Stimulated activated CD4-positive, alpha-beta T cell treated with anti-CD3 and anti-CD28 coated beads, TNF-alpha, amount 100 ng/mL, for 4 hours (primary cell): ENCODE results near the gene PPME1.

Experiments
- DNase-seq, 3 experiments: peaks; one replicate each; pipeline ENCODE4 v3.0.0-alpha.2; 2020; ENCODE audit warnings: low read depth in 3 of 3

Gene PPME1

DNA sequence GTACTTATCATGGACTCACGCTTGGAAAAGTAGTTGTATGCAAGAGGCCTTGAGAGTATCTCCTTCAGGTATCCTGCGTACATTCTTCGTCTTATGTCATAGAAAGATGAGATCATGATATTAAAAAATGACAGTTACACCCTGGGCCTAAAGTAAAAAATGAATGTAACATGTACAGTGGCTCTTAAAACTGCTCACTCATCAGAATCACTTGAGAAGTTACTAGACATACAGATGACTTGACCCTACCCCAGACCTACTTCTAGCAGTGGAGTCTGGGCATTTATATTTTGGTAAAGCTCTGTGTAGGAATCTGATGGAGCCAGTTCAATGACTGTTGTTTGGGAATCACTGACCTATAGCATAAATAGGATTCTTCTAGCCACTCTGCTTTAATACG is 54.5 kb downstream of the PPME1 start:
- no peak for DNase-seq

DNA sequence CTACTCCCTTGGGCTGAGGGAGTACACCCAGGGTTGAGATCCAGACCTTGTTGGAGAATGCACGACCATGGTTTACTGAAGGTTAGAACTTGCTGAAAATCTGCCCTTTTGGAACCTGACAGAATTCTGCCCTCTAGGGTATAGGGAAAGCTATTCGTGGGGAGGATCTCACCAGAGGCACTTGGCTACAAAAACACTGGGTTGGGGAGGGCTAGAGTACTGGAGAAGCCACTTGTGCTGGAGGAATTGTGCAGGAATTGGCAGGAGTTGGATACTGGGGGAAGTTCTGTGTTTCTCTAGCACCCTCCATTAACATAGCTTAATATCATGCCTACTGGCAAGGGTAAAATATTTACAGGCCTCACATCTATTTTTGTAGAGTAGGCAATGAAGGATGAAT is 55.8 kb downstream of the PPME1 start:
- DNase-seq = no peak

DNA sequence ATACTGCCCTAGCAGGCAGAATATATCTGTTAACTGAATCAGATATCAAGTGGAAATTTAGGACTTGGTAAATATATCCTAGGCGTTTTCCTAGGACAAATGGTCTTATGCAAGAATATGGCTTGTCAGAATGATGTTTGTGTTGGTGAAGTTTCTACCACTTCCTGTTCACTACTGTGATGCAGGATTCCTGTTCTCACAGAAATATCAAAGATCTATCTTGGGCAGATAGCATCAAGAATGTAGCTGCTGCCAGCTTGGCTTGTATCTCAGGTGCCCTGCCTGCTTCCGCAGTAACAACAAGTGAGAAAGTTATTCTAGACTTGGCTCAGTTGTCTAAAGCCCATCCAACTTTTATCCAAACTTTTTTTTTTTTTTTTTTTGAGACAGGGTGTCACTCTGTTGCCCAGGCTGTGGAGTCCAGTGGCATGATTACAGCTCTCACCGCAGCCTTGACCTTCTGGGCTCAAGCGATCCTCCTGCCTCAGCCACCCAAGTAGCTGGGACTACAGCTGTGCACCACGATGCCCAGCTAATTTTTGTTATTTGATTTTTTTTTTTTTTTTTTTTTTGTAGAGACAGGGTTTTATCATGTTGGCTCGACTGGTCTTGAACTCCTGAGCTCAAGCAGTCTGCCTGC is 61.3 kb downstream of the PPME1 start:
- no peak for DNase-seq

DNA sequence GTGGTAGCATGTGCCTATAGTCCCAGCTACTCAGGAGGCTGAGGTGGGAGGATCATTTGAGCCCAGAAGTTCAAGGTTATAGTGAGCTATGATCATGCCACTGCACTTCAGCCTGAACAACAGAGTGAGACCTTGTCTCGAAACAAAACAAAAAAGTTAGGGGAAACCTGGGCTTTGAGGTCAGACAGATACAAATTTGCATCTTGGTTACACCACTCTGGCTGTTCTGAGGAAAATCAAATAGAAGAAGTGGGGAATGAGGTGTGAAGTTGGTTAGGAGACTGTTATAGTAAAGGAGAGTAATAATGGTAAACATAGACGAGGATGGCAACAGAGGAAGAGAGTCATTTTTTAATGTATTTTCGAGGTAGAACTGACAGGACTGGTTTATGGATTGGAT is 62.6 kb downstream of the PPME1 start:
- DNase-seq = no peak

DNA sequence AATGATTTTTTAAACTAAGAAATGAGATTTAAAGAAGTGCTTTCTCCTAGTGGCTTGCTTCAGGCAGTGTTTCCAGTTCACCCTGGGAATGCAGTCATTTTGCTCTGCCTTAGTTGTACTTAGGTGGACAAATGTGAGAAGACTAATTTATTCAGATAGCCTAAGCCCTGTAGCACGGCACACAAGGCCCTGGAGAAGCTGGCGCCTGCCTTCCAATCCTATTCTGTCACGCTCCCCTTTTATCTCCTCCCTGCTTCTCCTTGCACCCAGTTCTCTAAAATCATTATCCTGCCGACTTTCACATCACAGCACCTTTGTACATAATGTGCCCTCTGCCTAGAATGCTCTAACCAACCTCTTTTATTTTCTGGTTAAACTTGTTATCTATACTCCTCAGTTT is 64.0 kb downstream of the PPME1 start:
- no peak for DNase-seq

DNA sequence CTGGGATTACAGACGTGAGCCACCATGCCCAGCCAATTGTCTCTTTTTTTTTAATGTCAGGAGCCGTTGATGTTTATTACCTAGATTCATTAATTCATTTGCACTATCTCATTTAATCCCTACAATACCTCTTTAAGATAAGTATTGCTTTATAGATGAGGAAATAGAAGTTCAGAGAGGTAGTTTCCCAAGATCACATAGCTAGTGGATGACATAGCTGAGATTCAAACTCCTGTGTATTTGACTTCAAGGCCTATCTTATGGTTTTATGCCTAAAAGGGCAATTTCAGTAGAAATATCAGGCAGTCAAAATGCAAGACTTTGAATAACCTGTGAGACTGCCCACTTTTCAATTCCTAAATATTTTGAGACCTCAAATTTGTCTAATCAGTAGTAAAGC is 66.5 kb downstream of the PPME1 start:
- DNase-seq = no peak

DNA sequence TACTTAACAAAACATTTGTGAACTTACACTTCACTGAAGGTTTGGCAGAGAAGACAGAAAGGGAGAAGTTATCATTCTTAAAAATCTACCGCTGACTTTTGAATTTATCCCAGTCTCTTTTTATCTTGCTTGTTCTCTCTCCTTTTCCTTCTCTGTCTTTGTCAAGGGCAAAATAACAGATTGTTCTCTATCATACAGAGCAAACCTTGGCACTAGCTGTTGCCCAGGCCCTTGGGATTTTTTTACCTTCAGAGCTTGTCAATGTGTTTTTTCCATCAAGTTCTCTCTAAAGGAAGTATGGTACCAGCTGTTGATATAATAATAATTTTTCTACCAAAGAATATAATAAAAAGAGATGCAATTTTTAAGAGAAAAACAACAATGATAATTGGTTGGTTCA is 67.2 kb downstream of the PPME1 start:
- no peak for DNase-seq

DNA sequence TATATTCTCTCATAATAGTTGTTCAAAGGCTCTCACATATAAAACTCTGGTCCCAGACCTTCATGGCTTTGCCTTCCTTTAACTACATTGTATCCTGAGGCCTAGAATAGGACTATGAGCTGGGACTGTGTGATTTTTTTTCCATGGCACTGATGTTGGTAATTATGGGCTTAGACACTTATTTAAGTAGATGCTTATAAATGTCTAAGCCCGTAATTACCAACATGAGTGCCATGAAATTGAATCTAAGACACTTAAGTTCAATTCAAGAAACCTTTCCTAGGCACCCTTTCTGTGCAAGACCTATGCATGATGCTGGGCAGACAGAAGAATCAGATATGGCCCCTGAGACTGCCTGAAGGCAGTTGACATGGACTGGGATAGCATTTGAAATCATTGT is 77.4 kb downstream of the PPME1 start:
- DNase-seq = no peak

DNA sequence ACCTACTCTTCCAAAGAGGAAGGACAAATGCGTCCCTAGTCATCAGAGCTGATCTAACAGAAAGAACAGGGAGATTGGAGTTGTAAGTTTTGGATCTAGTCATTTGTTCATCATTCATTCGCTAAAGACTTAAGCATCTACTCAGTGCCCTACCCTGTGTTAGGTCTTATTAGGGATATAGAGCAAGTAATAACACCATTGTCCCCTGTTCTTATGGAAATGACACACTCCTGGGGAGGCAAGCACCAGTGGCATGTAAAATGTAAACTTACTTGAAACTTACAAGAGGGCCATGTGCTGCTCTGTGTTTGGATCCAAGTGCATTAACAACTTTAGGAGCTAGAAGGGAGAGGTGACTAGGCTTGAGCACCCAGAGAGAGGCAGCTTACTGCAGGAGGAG is 78.4 kb downstream of the PPME1 start:
- no peak for DNase-seq

DNA sequence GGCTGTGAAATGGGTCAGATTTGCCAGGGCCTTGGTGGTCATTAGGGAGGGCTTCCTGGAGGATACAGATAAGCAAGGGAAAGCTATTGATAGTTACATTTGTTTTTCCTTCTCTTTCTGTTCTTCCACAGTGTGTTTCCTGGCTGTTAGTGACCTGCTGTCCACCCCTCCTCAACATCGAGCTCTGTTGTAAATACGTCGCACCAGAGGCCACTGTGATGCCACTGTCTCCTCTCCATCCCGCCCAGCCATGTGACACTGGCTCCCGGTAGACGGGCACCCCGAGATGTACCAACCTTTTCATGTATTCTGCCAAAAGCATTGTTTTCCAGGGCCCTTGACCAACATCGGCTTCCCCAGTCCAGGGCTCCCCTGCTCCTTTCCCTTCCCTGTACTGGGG is 82.3 kb downstream of the PPME1 start:
- no peak for DNase-seq

DNA sequence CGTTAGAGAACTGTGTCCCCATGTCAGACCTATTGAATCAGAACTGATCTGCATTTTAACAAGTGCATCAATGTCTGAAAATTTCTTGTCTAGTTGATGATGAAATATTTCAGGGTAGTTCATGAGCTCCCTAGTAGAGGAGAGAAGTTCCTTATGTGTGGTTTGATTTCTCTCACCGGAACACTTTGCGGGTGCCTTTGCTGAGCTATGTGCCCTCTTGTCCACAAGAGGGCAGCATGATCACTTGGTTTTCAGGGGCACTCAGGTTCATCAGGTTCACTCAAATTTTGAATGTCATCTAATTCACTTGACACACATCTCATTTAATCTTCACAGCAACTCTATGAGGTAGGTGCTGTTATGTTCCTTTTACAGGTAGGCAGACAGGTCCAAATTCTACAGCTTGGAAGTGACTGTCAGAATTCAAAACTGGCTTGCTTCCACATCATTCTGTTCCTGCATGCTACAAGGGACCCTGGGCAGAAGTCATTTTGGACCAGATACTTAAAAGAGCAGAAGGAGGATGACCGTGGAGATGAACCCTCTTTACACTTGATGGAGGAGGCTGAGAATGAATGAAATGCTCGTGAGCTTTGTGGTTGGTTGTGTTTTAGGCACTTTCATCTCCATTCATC is 84.8 kb downstream of the PPME1 start:
- DNase-seq = peak in 2 of 3 experiments; percentile 22 to 34

DNA sequence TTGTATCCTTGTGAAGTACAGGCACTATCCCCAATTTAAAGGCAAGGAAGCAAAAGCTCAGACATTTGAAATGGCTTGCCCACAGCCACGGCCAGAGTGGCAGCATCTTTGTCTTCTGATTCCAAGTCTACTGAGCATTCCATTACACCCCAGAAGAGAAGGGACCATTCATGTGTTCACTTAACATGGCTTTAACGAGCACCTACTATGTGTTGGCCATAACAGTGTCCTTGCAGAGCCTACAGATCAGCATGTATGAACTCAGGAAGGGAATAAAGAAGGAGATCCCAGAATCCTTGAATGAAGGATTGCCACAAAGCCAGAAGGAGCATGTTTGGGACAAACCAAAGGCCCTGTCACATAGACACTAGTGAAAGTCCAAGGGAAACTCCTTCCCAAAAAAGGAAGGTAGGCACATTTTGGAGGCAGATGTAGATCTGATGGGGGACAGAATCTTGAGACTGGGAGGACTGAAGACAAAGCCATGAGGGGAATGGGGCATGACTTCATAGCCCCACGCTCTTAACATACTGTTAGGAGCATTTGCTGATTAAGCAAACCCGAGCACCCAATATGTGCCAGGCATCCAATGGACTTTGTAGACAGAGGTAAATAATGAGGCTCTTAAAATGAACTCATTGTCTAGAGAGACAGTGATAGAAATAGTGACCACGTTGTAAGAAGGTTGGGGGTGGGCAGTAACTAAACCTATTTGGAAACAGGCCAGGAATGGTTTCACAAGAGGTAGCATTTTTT is 85.5 kb downstream of the PPME1 start:
- no peak for DNase-seq

DNA sequence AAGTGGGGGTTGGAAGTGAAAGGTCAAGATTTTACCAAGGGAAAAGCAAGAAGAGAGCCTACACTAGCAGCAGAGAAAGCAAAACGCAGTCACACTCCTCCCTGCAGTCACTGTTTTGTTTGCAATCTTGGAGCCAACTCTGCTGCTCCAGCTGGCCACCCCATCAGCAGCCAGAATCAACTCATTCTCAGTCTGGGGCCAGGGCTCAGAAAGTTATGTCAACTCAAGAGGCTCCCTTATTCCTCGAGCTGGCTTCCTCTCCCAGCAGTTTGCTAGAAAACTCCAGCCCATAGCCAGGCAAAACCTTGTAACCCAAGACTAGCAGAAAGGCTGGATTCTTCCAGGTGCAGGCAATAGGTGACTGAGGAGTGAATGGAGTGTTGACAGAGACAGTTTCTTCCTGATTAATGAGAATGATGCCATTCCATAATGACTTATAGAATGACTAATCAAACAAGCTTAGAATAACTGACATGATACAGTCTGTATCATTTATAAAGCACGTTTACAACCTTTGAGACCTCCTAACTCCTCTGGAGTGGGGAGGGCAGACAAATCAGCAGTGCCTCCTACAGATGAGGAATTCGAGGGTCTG is 87.0 kb downstream of the PPME1 start:
- no peak for DNase-seq

DNA sequence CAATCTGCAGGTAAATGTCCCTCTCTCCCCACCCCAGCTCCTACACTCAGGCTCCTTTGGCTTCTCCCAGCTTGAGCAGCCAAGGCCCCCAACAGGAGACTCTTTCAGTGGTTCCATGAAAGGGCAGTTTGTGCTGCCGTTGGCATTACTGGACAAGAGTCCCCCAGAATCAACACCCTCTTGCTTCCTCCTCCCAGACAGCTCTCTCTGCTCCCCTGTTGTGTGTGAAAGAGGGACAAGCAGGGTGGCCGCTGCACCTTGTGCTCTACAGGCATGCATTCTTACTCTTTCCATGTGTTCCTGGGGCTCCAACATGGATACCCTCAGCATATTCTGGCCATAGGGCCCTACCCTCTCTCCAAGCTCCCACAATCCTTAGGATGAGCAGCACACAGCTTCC is 91.6 kb downstream of the PPME1 start:
- DNase-seq = no peak

DNA sequence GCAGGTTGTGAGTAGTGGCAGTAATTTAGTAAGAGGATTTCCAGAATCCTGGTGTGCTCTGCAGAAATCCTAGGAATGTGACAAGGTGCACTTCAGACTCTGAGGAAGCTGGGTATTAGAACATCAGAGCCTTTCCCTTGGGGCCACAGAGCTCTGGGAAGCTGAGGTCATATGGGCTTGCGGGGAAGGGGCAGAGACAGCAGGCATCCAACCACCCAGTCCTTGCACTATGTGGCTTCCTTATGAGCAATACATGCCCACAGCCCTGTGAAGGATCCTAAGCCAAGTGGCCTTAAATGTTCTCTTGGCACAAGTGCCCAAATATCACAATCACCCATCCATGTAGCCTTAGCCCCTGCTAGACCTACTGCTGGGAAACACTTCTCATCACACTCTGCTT is 94.2 kb downstream of the PPME1 start:
- DNase-seq = no peak

DNA sequence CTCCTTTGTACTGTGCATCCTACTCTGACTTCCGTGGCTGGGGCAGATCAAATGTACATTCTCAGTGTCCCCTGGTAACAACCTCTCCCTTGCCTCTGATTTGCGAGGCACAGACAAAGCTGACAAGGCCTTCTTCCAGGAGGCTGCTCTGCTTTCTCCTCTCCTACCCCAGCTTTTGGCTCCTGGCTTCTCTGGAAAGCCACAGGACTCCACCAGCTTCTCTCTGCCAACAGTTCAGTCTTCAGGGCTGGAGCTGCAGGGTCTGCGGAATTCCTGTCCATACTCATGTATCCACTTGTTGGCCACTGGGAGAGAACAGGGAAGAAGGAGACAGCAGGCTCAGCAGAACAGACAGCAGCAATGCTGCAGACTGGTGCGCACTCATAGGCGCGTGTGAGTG is 95.9 kb downstream of the PPME1 start:
- no peak for DNase-seq

DNA sequence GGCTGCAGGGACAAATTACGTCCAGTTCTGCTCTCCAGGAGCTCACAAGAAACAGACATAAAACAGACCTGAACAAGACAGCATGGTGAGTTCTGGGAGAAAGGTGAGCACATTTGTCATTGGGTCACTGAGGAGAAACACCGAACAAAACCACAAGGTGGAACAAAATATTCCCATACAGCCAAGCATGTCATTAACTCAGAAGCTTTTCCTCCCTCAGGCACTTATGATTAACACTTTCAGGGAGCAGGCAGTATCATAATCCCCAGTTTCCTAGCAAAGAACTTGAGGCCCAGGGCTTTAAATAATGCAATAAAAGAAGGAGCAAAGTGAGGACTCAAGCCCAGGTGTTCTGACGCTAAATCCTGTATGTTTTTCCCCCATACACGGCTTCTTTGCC is 97.4 kb downstream of the PPME1 start:
- no peak for DNase-seq

DNA sequence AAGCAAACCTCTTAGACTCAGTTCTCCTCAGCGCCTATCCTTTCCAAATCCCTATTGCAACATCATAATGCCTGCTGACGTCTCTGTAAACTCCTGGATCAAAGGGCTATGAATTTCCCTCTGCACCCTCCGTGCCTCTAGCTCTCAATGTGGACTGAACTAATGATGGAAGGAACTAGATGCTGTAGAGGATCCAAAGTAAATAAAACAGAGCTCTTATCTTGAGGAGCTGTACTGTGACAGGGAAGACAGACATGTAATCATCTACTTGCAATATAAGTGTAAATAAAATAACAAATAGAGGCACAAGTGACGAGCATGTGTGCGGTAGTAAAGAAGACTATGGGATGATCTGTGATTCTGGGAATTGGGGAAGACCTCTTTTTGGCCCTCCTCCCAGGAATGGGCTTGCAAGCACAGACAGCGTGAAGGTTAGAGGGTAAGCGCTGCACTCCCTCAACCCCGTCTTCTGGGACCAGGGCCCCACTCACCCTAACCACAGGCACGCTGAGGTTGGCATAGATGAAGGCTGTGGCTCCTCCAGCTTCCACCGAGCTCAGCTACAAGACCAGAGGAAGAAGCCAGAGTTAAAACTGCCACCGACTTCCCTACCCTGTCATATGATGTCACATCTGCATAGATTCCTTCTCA is 98.2 kb downstream of the PPME1 start:
- no peak for DNase-seq

DNA sequence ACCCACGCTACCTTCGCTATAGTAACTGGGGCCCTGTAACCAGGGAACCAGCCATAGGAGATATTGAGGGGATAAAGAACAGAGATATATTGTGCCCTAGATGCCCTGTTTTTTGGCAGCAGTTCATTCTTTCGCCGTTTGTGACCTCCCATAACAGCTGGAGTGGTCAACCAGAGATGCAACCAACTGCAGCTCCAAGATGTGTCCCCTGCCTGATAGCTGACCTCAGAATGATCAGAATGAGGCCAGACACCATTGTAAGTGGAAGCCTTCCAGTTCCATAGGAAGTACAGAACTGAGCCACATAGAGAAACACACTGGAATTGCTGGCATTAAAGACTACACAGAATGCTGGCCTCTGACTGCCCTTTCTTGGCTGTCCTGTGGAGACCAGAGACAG is 101.2 kb downstream of the PPME1 start:
- no peak for DNase-seq

DNA sequence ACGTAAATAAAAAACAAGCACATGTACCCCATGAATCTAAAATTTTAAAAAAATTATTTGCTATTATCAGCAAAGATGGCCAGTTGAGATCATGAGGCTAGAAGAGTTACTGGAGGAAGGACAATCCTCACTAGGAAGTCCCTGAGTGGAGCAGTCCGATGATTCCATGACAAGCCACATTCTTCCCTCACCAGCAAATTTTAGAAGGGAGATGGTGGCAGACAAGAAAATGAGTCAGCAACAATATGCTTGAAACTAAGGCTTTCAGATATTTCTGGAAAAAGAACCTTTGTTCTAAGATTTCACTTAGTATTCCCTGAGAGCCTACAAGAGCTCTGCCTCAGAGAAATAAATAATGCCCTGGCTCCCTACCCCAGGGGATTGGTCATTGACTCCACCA is 105.5 kb downstream of the PPME1 start:
- no peak for DNase-seq

DNA sequence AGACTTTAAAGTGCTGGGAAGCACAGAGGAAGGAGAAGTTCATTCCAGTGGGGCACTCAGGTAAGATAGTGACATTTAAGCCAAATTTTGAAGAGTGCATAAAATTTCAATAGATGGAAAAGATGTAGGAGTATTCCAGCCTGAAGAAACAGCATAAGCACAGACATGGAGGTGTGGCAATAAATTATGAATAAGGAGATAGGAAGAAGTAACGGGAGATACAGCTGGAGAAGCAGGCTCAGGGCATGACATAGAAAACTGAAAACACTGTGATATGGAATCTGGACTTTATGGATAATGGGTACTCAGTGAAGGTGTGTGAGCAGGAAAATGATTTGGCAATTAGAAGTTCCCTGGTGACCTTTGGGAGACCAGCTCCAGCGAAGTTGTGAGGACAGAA is 107.0 kb downstream of the PPME1 start:
- DNase-seq = no peak

DNA sequence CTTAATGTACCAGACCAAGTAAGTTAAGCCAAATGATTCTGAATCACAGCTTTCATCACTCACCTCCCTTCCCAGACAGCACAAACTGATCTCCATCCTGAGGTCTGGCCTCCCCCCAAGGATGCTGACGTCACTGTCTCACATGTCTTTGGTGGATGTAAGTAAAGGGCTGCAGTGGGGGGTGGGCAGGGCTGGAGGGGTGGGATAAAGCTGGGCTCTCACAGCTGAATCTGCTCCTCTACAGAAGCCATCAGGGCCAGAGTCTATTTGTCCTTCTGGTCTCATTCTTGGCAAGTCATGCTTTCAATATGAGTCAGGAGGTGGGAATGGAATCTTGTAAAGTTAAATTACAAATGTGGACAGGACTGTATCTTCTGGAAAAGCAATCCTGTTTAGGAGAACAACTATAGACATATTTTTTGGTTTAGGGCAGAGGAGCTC is 107.7 kb downstream of the PPME1 start:
- no peak for DNase-seq
